Activated CD8-positive, alpha-beta T cell treated with anti-CD3 and anti-CD28 coated beads for 36 hours (primary cell): Measurements from ENCODE around the gene TAF9. TPM values are rescaled to one million over a fixed set of nuclear protein-coding genes. Genes with fewer than 3 reads are reported as not detected.
"Not testable (repeated sequence)": the region's sequence is repeated elsewhere in the genome, so short reads cannot be mapped to it uniquely, and the experiment has no call there.

Source experiments
- ATAC-seq: fragments of 200-7000 bp; cut with Tn5 transposase; one replicate; pipeline ENCODE4 v1.10.0; 2021; ENCODE audit warnings: mild to moderate bottlenecking, moderate library complexity
- CTCF ChIA-PET: fragments of 350-600 bp; sonication (Branson Sonifier 250); formaldehyde crosslinking; loops from one replicate; lab custom pipeline; 2021; ENCODE audit warnings: antibody characterized with exemption; lab: Charles Lee
- POLR2A ChIA-PET: fragments of 350-600 bp; sonication (Branson Sonifier 250); formaldehyde crosslinking; loops from one replicate; lab custom pipeline; 2021; ENCODE audit warnings: antibody characterized with exemption; lab: Charles Lee
- DNase-seq: peaks from one replicate; pipeline ENCODE4 v3.0.0-alpha.2; 2020
- H3K27ac Mint-ChIP-seq: one replicate; pipeline ENCODE4 v1.8.0; 2021; ENCODE audit warnings: mild to moderate bottlenecking, mixed read lengths
- H3K27me3 Mint-ChIP-seq: one replicate; pipeline ENCODE4 v1.8.0; 2021; ENCODE audit warnings: mixed read lengths
- H3K36me3 Mint-ChIP-seq: one replicate; pipeline ENCODE4 v1.8.0; 2021; ENCODE audit warnings: low read depth, mixed read lengths
- H3K4me1 Mint-ChIP-seq: one replicate; pipeline ENCODE4 v1.8.0; 2021; ENCODE audit warnings: low read depth, mixed read lengths
- H3K4me3 Mint-ChIP-seq: one replicate; pipeline ENCODE4 v1.8.0; 2021; ENCODE audit warnings: mild to moderate bottlenecking, moderate library complexity, mixed read lengths
- H3K9me3 Mint-ChIP-seq: one replicate; pipeline ENCODE4 v1.8.0; 2021; ENCODE audit warnings: mixed read lengths
- CTCF ChIP-seq: fragments of 200-600 bp; IDR thresholded peaks from one replicate; pipeline ENCODE4 v1.8.0; 2022; ENCODE audit warnings: antibody characterized with exemption, mild to moderate bottlenecking
- intact Hi-C: fragments of 100-400 bp; cut with micrococcal nuclease; formaldehyde crosslinking; loops from one replicate; pipeline ENCODE4 v1.10.0; 2022
- total RNA-seq, 2 experiments: library from RNA; stranded (reverse); gene quantifications; one replicate each; pipeline ENCODE4 v1.2.3, GENCODE V29; 2021

The TAF9 gene
- total RNA-seq, 2 experiments from 2014 or later, result 68.8 to 70.6 TPM

DNA sequence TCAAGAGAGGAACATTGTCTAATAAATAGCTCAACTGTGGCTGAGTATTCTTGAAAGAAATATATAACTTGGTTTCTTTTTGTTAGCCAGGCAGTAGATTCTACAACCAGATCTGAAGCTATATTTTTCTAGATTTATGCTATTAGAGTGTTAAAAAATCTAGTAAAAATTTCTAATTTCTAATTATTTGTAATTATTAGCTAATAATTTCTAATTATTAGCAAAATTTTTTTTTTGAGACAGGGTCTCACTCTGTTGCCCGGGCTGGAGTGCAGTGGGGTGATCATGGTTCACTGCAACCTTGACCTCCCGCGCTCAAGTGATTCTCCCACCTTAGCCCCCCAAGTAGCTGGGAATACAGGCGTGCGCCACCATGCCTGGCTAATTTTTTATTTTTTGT is 3.1 kb upstream of the TAF9 start:
- Mint-ChIP-seq H3K27ac (no peak overlapping the region), H3K9me3 (no peaks in the 10 kb centered on the region), H3K4me1 (peaks cover 18% of the 10 kb centered on the region), H3K36me3 (peaks cover 23% of the 10 kb centered on the region), H3K4me3 (no peak overlapping the region), H3K27me3 (no peaks in the 10 kb centered on the region)
- CTCF ChIA-PET, result interaction anchor here (0.7 to 1.7 kb wide), 6 partner anchors 11 to 279 kb away, joined by 3 to 7 read pairs (median 4); partner anchors contain the start of genes CCDC125 and SLC30A5
- TF ChIP-seq CTCF, result no peak
- ATAC-seq (no peak), DNase-seq (no peak)
- POLR2A ChIA-PET, result interaction anchor here (0.7 kb wide), 1 partner anchor 265 kb away, joined by 3 read pairs; no protein-coding TSS in a partner anchor
- intact Hi-C loops, result no loop called here

DNA sequence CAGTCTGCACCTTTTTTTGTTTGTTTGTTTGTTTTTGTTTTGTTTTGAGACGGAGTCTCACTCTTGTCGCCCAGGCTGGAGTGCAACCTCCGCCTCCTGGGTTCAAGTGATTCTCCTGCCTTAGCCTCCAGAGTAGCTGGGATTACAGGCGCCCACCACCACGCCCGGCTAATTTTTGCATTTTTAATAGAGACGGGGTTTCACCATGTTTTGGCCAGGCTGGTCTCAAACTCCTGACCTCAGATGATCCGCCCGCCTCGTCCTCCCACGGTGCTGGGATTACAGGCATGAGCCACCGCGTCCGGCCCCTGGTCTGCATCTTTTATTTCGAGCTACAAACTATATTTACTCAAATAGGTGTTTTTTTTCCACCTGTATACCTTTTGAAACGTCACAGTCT is 1.0 kb upstream of the TAF9 start:
- ATAC-seq, intact Hi-C loops, H3K9me3 Mint-ChIP-seq, H3K27me3 Mint-ChIP-seq: not testable (repeated sequence)
- Mint-ChIP-seq H3K4me1 (peaks cover 33% of the 10 kb centered on the region), H3K27ac (peak overlapping the region; percentile 94), H3K36me3 (peaks cover 30% of the 10 kb centered on the region), H3K4me3 (peak overlapping the region; percentile 89)
- CTCF ChIA-PET, result interaction anchor here (1.3 kb wide), 1 partner anchor 36 kb away, joined by 4 read pairs; no protein-coding TSS in a partner anchor
- peak; percentile 28 for DNase-seq
- POLR2A ChIA-PET, result interaction anchor here (0.7 to 1.8 kb wide), 6 partner anchors 9 to 181 kb away, joined by 3 to 8 read pairs (median 4); partner anchors contain the start of gene CENPH

GRCh38 chr5:69368458-69369339 is 621 bp downstream of the TAF9 start:
- TF ChIP-seq CTCF, result no peak
- no peaks in the 10 kb centered on the region for H3K9me3 Mint-ChIP-seq
- ChIA-PET POLR2A (interaction anchor here (1.2 to 1.8 kb wide), 2 partner anchors 44 to 179 kb away, joined by 4 to 8 read pairs; partner anchors contain the start of gene CENPH), CTCF (no interaction called here)
- H3K27me3 Mint-ChIP-seq, result no peaks in the 10 kb centered on the region
- intact Hi-C loops, result loop anchor here (2.0 to 10.0 kb wide), 2 partner anchors 274 to 326 kb away; partner anchors contain the start of gene SLC30A5
- DNase-seq (peak; percentile 54), ATAC-seq (no peak)
- H3K4me3 Mint-ChIP-seq, result peak overlapping the region; percentile 89
- H3K27ac Mint-ChIP-seq, result peak overlapping the region; percentile 100
- H3K36me3 Mint-ChIP-seq, result peaks cover 36% of the 10 kb centered on the region
- H3K4me1 Mint-ChIP-seq, result peaks cover 44% of the 10 kb centered on the region

- intact Hi-C loops, result loop anchor here (2.0 to 10.0 kb wide), 2 partner anchors 273 to 325 kb away; partner anchors contain the start of gene SLC30A5
Observed at GRCh38 chr5:69367697-69368279, 1.5 kb downstream of the TAF9 start.

More at GRCh38 chr5:69367697-69368279, 1.5 kb downstream of the TAF9 start:
- Mint-ChIP-seq H3K4me3 (peak overlapping the region; percentile 89), H3K36me3 (peaks cover 40% of the 10 kb centered on the region), H3K27ac (peak overlapping the region; percentile 100), H3K9me3 (no peaks in the 10 kb centered on the region), H3K4me1 (peaks cover 44% of the 10 kb centered on the region), H3K27me3 (no peaks in the 10 kb centered on the region)
- TF ChIP-seq CTCF, result no peak
- DNase-seq (no peak), ATAC-seq (no peak)
- CTCF ChIA-PET, result no interaction called here
- POLR2A ChIA-PET, result interaction anchor here (0.6 kb wide), 1 partner anchor 10 kb away, joined by 3 read pairs; no protein-coding TSS in a partner anchor
